Activated T-cell treated with anti-CD3 and anti-CD28 coated beads, Interleukin-2, amount 50 U/mL, for 1 hour (primary cell): ENCODE measurements around the gene DHFR.
"Not testable (repeated sequence)": the region's sequence is repeated elsewhere in the genome, so short reads cannot be mapped to it uniquely, and the experiment has no call there.

Experiments used
- DNase-seq: peaks from one replicate; pipeline ENCODE4 v3.0.0-alpha.2; 2020

DHFR gene

DNA sequence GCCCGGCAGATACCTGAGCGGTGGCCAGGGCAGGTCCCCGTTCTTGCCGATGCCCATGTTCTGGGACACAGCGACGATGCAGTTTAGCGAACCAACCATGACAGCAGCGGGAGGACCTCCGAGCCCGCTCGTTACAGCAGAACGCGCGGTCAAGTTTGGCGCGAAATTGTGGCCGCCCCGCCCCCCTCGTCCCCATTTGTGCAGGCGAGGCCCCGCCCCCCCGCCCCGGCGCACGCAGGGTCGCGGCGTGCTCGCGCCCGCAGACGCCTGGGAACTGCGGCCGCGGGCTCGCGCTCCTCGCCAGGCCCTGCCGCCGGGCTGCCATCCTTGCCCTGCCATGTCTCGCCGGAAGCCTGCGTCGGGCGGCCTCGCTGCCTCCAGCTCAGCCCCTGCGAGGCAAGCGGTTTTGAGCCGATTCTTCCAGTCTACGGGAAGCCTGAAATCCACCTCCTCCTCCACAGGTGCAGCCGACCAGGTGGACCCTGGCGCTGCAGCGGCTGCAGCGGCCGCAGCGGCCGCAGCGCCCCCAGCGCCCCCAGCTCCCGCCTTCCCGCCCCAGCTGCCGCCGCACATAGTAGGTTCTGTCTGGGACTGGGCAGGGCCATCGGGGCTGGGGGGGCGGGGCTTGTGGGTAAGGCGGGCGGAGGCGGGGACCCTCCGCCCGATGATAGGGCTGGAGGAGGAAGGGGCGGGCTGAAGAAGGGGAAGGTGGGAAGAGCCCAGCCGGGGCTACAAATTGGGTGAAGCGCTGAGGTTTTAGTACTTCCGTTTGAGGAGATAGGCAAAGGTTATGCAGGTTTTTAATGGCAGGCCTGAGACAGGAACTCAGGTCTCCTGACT is at the start of gene DHFR, which contains the start of gene MSH3:
DHFR (minus strand) TSS at position 593 of the 840 bp plus-strand sequence; CDS start at position 99, 494 bp downstream.
MSH3 (plus strand) TSS at position 262 of the 840 bp plus-strand sequence; CDS start at position 338, 76 bp downstream.
- DNase-seq, result peak; percentile 90

DNA sequence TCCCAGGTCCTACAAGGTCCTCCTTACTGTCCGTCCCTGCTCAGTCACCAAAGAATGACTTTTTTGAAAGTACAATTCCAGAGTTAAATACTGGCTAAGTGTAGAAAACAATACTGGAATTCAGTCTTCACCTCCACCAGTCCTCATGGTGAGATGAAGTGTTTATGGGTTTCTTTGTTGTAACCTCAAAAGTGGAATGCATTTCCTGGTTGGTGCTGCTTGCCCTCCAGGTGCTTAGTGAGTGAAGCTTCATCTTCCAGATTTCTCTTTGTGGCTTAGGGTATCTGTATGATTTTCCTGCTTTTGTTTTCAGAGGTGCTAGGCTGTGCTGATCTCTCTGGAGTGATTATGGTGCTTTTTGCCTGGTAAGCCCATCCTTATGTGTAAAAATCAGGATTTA is 49.4 kb upstream of the DHFR start:
- no peak for DNase-seq

DNA sequence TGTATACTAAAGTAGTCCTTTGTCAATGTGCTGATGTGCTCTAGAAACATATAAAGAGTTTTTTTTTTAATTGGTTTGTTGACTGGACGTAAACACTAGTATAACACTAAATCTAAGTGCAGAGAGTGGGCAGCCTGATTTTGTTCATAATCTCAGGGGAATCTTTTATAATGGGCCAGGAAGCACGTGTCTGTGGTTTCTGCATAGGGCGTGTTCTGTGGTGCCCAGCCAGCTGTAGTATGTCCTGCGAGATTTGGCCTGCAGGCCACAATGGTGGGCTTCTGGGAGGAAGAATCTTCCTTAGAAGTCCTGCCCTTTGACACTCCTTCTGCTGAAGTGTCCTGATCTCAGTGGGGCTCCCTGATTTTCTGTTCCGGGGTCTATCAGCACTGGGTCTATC is 49.0 kb upstream of the DHFR start:
- no peak for DNase-seq

DNA sequence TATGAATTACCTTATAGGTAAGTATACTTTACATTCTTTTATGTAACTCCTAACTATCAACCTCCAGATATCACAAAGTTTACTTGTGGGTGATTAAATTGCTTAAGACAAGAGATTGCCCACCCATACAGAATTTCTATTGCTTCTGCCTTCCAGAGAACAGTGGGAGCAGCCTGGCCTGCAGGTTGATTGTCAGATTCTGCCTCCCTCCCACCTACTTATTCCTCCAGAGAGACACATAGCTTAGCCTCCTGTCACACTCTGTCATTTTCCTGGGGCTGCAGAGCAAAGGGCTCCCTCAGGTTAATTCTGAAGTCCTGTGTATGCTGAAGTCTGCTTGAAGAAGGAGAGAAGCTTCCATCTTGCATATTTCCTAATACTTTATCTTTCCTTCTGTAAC is 48.5 kb upstream of the DHFR start:
- DNase-seq, result no peak

DNA sequence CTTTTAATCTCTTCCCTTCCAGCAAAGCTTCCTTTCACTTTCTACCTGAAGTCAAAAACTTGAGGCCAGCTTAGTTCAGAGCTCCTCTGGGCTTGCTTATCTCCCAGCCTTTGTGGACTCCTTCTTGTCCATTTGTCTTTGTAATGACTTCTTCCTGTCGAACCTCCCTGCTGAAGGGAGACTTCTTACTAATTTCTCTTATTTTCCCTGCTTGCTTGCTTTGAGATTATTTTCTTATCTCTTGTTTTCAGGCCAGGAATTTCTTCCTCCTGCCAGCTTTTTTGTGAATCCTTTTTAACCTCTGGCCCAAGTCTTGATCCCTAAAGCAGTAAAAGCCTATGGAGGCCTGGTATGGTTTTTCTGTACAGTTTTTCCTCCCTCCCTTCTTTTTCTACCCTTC is 46.8 kb upstream of the DHFR start:
- no peak for DNase-seq

DNA sequence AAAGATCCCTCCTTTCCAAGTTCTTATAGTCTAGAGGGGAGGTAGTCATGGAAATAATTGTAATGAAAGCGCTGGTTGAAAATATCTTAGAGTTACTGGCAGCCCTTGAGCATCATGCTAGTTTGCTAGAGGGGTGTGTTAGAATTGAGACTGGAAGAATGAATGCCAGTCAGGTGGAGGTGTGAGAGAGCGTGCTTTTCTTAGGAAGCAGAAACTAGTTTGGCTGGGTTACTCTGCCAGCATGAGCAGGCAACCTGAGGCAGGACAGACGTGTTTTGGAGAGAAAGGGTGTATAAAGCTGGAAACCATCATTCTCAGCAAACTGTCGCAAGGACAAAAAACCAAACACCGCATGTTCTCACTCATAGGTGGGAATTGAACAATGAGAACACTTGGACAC is 43.6 kb upstream of the DHFR start:
- DNase-seq, result no peak

DNA sequence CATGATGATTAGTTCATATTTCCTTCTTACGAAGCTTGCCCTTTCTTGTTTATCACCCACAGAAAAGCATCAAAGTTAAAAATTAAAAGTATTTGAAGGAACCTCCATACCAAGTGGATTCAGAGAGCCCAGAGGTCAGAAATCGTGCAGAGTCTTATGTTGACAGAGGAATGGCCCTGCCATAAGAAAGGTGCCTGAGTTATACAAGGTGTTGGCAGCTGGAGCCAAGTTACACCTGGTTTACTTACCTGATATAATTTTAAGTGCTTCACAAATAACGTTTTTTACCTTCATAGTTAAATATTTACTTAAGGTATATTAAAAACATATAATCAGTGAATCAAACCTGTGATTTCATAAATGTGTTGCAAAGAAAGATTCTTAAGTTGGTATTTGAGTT is 42.3 kb upstream of the DHFR start:
- no peak for DNase-seq

DNA sequence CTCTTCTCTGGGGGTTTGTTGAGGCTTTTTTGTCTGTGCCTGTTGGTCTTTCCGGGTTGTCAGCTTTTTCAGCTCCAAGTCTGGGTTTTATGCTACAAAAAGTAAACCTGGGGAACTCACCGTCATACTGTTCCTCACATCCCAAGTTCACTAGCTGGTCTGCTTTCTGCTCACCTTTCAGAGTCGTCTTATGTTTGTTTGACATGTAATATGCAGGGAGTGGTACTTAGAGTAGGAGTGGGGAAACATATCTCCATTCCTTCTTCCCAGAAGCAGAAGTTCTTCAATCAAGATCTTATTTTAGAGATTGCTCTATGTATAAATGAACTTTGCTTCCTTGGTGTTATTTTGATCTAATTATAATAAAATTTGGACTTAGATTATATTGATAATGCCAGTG is 41.7 kb upstream of the DHFR start:
- no peak for DNase-seq

DNA sequence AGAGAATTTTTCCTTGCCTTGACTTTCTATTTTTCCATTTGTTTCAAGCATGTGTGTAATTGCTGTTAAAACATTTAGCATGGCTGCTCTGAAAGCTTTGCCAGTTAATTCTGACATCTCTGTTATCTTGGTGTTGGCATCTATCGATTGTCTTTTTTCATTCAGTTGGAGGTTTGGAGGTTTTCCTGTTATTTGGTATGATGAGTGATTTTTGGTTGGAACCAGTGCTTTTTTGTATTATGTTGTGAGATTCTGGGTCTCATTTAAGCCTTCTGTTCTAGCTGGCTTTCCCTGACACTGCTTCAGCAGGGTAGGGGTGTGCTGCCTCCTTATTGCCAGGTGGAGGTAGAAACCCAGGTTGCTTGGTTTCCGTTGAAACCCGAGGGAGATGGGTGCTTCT is 40.9 kb upstream of the DHFR start:
- DNase-seq, result no peak

DNA sequence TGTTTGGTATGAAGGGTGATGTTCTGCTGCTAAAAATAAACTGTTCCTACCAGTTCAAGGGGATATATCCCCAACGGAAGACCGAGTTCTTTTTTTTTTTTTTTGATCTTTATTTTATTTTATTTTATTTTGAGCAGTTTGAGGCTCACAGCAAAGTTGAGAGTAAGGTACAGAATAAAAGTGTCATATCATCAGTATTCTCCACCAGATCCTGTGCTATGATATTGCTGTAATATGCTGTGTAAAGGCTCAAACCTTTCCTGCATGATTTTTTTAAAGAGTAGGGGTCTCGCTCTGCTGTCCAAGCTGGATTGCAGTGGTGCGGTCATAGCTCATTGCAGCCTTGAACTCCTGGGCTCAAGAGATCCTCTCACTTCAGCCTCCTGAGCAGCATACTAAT is 34.8 kb upstream of the DHFR start:
- no peak for DNase-seq

DNA sequence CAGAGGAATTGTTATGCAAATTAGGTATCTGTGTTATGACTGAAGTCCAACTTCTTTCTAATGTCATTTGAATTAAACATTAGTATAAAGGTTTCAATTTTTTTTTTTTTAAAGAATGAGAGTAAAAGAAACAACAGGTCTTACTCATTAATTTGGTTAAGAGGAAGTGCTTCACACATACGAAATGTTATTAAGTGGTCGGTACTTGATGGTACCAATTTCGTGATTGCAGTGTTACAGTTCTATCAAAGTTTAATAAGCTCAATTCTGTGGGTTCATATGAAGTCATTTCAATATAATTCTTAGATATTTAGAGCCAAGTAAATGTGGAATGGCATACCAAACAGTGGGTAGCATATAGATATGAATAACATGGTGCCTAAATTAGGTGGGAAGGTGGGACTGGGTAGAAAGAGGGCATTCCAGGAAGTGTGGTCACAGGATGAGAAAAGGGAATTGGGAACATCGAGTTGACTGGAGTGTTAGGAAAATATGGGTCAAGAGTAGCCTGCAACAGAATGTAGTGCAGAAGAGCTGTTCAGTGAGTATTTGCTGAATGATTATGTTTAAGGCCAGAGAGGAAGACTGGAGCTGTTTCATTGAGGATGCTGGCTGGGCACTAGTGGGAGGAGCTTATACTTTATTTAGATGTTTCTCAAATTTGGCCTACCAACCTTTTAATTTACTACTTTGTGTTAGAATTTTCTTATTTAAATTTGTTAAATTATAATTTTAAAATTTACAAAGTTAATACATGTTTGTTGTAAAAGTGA is 34.1 kb upstream of the DHFR start:
- no peak for DNase-seq

DNA sequence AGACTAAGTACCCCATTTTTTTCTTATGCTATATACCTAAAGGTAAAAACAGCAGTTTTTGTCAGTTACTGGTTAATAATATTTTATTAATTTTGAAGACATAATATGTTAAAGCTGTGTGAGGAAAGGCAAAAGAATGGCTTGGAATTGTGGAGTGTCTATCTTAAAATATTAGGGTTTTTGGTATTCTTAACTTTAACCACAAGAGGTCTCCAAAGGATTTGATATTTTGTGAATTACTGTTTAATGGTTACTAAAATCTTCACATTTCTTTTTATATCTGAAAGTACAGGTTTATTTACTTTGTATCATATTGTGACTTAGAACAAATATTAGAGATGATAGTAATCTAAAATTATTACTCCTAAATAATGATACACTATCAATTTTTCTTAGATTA is 32.0 kb upstream of the DHFR start:
- no peak for DNase-seq

DNA sequence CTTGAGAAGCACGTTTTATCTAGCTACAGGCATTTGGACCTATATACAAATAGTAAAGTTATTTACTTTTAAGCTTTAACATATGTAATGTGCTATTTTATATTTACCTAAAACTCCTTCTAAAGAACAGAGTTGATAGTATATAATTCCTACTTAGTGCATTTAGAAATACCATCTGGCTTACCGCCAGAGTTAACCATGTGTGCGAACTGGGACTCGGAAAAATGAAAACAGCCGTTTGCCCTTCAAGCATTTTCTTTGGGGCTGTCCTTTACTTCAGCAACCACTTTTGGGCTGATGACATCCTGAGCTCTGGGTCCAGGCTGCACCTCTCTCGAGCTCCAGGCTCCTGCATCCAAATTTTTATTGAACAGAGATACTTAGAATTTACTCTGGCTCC is 21.9 kb upstream of the DHFR start:
- no peak for DNase-seq

DNA sequence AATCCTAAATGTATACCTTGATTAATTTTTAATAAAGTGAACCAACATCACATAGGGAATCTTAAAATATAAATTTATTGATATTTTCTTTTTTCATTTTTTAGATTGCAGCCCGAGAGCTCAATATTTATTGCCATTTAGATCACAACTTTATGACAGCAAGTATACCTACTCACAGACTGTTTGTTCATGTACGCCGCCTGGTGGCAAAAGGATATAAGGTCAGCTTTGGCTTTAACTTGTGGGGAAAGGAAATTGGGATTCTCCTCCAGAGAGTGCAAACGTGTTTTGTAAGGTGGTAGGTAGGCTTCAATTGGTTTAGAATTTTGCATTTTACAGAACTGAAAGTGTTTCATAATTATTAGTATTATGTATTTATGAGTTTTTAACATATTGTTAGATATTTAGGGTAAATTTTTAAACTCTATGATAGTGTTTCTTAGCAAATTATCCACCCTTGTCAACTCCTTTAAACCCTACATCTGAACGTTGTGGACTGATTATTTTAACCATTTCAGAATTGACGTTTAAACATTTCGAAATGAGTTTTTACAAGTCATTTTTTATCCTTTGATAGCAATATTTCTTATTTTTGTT is 17.5 kb upstream of the DHFR start:
- peak; percentile 52 for DNase-seq

DNA sequence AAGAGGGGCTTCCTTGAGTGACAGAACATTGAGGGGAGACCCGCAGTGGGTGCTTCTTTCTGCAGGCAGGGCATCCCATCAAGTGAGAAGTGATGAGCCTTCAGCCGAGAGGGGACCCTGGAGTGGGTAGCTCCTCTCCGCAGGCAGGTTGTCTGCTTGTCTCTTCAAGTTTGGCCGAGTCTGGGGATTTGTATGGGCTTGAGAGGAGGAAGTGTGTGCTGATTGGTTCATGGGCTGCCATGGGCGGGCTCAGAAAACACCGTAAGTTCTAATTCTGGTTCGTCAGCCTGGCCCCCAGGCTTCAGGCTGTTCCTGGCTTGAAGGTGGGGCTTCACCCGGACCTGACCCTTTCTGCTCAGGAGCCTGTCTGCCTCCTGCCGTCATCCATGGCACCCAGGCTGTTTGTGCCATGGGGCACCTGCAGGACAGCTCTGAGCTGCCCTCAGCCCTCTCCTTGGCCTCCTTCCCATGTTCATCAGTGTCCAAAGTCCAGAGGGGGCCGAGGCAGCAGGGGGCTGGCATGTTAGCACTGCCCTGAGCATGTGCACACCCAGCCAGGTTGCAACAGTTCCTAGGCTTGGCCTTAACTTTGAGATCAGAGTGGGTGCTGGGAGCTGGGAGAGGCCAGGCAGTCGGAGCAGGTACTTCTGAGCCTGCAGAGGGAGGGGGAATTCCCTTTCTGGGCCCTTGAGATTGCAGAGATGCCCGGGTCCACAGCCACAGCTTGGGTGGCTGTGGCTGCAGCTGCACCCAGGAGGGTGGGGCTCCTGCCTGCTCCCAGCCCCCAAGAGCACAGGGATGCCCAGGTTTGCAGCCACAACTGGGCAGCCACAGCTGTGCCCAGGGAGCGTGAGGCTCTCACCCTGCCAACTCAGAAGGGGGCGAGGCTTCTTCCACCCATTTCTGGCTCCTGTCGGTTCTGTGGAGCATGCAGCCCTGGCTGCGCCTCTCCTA is 13.5 kb upstream of the DHFR start:
- DNase-seq, result no peak

DNA sequence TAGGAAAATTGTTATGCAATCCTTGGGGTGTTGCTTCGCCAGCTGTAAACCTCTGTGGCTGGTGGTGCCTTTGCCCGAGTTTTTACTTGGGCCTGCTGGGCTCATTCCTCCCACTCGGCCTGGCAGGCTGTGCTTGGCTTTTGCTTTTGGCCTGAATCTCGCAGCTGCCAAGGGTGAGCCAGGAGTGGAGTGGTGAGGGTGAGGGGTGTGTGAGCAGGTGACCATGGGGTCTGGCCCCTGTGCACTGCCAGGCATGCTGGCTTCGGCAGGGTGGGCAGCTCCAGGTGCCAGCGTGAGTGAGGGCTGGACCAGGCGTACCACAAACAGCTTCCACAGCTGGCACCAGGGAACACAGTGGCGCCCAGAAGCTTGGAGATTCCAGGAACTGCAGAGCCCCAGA is 12.6 kb upstream of the DHFR start:
- DNase-seq, result no peak

DNA sequence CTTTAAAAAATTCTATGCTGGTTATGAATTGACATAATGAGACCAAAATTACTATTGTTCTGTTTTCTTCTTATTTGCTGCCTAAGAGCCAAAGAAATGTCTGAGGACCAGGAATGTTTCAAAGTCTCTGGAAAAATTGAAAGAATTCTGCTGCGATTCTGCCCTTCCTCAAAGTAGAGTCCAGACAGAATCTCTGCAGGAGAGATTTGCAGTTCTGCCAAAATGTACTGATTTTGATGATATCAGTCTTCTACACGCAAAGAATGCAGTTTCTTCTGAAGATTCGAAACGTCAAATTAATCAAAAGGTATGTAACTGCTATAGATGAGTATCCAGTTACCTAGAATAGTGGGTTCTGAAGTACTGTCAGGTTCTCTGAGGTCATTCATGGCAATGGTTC is 10.3 kb upstream of the DHFR start:
- no peak for DNase-seq

DNA sequence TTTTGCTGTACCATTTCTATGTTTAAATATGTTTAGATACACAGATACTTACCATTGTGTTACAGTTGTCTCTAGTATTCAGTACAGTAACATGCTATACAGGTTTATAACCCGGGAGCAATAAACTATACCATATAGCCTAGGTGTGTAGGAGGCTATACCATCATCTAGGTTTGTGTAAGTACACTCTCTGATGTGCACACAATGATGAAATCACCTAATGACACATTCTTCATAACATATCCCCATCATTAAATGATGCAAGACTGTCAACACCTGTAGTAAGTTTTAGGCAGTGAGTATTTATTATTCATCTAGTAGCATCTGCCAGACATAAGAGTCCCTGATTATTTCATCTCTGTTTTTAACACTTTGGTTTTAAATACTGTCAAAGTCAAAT is 7.3 kb upstream of the DHFR start:
- no peak for DNase-seq

DNA sequence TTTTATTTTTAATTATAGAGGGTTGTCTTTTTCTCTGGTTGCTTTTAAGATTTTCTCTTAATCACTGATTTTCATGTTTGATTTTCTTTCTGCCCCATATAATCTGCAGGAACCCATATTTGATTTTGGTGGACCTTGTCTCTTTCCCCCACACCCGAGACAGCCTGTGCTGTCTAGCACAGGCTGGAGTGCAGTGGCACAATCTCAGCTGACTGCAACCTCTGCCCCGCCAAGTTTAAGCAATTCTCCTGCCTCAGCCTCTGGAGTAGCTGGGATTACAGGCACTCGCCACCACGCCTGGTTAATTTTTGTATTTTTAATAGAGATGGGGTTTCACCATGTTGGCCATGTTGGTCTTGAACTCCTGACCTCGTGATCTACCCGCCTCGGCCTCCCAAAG is 5.9 kb upstream of the DHFR start:
- not testable (repeated sequence) for DNase-seq

DNA sequence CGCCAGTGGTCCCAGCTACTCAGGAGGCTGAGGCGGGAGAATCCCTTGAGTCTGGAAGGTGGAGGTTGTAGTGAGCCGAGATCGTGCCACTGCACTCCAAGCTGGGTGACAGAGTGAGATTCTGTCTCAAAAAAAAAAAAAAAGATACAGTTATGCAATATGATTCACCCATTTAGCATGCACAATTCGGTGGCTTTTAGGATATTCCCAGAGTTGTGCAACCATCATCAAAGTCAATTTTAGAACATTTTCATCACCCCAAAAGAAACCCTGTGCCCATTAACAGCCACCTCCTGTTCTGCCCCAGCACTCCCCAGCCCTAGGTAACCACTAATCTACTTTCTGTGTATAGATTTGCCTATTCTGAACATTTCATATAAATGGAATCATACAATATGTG is 4.3 kb upstream of the DHFR start:
- no peak for DNase-seq

DNA sequence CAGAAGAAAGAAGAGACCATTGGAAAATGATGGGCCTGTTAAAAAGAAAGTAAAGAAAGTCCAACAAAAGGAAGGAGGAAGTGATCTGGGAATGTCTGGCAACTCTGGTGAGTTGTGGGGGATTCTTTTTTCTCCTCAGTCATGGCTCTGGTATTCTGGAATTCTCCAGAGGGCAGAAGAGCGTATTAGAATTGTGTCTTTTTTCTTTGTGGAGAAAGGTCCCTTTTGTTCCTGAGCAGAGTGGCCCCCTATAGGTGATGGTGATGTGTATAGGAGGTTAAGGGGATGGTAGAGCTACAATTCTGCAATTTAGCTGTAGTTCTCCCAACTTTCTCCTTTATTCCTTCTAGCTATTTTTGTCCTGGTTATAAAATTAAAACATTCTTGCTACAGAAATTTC is 1.6 kb upstream of the DHFR start:
- DNase-seq, result no peak

DNA sequence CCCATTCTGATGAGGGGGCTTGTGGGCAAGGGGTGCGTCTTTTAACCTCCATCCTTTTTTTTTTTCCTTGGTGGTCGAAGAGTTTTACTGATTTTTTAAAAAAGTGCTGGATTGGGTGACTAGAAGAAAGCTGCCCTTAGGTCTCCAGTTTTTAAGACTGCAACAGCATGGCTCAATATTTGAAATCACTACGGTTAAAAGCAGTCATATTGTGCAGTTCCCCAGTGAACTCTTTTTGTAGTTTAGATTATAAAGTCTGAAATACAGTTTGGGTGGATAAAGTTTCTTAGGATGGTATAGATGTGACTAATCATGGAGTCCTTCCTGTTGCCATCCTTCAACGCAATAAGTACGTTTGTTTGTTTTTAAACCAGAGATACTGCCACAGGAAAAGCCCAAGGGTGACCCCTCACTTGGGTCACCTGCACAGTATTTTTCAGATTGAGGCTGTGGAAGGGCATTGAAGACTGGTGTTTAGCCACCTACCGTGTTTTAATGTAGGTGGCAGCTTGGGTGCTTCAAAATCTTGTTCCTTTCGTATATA is 520 bp upstream of the DHFR start:
- peak; percentile 17 for DNase-seq

DNA sequence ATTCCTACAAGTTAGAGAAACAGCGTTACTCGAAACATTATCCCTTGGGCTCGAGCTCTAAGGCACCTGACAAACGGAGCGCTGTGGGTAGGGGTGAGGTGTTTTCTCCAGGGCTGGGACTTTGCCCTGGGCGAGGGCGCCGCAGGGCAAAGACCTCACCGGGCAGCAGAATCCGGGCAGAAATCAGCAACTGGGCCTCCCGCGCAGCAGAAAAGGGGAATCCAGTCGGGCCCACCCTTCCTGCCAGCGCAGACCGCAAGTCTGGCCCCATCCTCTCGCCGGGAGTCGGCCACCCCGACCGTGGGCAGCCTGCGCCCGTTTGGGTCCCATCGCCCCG is 761 bp downstream of the DHFR start:
- DNase-seq, result no peak
